Activated CD4-positive, alpha-beta T cell treated with anti-CD3 and anti-CD28 coated beads, Interleukin-2, Interleukin-4, amounts not matched to agents 100 ng/mL and 50 ng/mL, durations not matched to agents 16 hours and 8 hours (primary cell): ENCODE measurements around the gene CD6.
A peak's percentile ranks its signal among the peaks of the same experiment; 100 is the strongest.

Experiments used
- DNase-seq: peaks from one replicate; pipeline ENCODE4 v3.0.0-alpha.2; 2020; ENCODE audit warnings: low spot score

The CD6 gene

GRCh38 chr11:60984149-60984548 is 12.7 kb downstream of the CD6 start:
- no peak for DNase-seq

GRCh38 chr11:60984636-60985035 is 13.2 kb downstream of the CD6 start:
- no peak for DNase-seq

- DNase-seq: no peak
Observed at GRCh38 chr11:60985501-60985900, 14.0 kb downstream of the CD6 start.

GRCh38 chr11:60985991-60986915 is 14.8 kb downstream of the CD6 start:
- DNase-seq: peak; percentile 88

DNA sequence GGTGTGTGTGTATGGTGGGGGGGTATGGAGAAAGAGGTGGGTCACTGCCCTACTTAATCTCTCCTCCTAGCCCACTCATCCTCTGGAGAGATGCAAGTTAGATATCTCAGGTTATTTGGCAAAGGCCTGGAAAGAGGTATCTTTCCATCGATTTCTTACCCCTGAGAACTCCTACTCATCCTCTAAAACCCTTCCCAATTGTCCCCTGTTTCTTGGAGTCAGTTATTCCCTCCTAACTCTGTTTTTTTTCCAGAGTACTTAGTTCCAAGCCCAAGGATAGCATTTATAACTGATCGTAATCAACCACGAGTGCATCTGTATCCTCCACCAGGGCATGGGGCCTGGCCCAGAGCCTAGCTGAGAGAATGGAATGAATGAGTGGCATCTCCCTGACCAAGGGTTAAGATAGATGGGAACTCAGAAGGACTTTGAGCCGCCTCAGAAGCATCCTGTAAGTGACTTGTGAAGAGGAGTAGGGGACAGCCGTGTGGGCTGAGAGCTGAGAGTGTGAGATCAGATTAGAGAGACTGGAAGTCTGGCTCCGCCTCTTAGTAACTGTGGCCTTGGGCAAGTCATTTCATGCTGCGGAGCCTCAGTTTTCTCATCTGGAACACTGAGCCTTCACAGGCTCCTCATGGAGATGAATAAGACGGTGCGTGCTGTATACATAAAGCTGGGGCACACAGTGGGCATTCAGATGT is 16.2 kb downstream of the CD6 start:
- DNase-seq: peak; percentile 81

DNA sequence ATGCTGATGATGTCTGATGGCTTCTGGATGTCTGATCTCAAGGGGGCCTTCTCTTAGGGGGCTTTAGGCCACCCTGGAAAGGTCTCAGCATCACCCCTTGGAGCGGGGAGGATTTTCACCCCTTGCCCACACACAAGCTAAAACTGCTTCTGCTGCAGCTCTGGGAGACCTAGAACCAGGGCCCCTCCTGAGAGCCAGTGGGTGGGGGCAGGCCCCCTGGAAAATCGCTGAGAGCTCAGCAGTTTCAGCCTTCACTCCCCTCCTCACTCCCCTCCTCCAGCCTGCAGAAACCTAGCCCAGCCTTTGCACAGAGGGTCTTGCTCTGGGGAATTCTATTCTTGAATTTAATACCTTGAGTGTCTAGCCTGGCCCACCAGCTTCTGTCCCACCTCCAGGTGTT is 17.2 kb downstream of the CD6 start:
- DNase-seq: no peak

GRCh38 chr11:60989093-60989650 is 17.7 kb downstream of the CD6 start:
- DNase-seq: no peak

DNA sequence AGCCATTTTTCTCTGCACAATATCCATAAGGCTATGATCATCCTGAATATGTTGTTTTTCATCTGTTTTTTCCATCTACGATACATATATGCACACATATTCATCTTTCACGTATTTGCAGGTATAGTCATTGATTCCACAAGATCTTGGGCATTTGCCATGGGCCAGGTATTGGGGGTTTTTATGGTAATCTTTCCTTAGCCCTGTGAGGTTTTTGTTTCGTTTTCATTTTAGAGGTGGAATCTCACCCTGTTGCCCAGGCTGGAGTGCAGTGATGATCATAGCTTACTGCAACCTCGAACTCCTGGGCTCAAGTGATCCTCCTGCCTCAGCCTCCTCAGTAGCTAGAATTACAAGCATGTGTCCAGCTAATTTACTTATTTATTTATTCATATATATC is 20.0 kb downstream of the CD6 start:
- no peak for DNase-seq

- no peak for DNase-seq
Observed at GRCh38 chr11:60992842-60993409, 21.4 kb downstream of the CD6 start.

DNA sequence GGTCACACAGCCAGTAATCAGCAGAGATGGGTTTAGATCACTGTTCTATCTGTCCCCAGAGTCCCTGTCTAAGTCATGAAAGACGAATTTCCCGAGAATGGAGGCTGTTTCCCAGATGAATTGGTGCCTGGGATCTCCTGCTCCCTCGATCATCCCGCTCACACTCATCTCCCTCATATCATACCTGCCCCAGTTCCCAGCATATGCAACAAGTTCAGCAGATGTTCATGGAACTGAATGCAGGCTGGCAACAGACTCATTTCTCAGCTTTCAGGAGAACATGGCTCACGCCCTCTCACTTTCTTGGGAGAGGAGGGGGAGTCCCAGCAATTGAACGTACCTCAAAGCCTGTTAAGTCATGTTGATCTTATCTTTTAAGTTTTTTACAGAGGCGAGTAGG is 22.1 kb downstream of the CD6 start:
- no peak for DNase-seq

DNA sequence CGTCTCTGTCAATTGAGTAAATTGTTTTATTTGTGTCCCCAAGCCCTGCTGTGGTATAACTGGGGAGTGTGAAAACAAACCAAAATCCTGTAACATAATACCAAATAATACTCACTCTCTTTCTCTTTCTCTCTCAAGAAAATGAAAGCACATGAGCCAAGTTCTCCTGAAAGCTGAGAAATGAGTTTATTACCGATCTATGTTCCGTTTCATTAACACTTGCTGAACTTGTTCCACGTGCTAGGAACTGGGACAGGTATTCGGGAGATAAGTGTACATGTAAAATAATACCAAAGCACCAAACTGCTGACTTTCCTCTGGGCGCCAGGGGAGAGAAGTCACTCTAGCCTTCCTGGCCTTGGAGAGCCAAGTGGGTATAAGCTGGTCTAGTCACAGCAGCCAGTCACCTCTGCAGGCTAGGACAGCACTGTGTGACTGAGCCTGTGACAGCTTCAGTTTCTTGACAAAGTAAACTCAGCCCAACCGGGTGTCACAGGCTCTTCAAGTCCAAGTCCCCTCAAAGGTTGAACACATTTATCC is 23.1 kb downstream of the CD6 start:
- no peak for DNase-seq

GRCh38 chr11:60995798-60996197 is 24.3 kb downstream of the CD6 start:
- DNase-seq: no peak

- DNase-seq: no peak
Observed at GRCh38 chr11:60996381-60997138, 25.1 kb downstream of the CD6 start.

DNA sequence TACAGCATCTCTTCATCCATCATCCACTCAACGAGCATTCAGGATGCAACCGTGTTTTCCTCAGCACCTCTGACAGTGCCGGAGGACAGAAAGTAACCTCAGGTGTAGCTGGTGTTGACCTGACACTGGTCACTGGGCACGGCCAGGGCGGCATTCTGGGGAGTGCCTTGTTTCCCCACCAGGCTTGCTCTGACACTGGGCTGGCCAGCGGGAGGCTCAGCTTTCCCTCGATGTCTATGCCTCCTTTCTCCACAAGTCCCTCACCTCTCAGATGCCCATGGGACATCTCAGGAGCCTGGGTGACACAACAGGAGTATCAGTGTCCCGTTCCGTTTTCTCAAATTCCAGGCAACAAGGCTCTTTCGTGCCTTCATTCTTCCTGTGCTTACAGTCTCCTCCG is 28.9 kb downstream of the CD6 start:
- no peak for DNase-seq

GRCh38 chr11:61001931-61002330 is 30.5 kb downstream of the CD6 start:
- DNase-seq: no peak

DNA sequence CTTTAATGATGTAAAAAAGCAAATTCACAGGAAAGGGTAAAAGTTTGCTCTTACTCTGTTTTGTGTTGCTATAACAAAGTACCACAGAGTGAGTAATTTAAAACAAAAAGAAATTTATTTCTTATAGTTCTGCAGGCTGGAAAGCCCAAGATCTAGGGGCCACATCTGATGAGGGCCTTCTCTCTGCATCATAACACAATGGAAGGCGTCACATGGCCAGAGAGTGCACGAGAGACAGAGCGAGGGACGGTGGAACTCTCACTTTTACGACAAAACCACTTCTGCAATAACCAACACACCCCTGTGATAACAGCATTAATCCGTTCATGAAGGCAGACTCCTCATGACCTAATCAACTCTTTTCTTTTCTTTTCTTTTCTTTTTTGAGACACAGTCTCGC is 31.1 kb downstream of the CD6 start:
- DNase-seq: no peak

DNA sequence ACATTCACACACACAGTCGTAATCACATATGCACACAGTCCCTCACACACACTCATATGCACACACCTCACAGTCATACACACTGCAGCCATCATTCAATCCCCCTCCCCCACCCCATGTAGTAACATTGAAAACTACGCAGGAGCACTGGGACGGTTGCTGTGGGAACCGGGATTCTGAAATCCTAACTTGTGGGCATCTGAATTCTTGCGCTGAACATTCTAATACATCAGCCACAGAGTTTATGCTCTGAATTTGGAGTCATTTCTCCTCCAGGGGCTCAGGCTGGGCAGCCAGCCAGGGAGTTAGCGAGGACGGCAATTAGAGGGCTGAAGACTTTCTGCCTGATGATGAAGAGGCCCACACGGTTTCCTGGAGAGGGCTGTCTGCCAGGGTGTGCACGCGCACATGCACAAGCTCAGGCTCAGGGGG is 32.7 kb downstream of the CD6 start:
- no peak for DNase-seq

DNA sequence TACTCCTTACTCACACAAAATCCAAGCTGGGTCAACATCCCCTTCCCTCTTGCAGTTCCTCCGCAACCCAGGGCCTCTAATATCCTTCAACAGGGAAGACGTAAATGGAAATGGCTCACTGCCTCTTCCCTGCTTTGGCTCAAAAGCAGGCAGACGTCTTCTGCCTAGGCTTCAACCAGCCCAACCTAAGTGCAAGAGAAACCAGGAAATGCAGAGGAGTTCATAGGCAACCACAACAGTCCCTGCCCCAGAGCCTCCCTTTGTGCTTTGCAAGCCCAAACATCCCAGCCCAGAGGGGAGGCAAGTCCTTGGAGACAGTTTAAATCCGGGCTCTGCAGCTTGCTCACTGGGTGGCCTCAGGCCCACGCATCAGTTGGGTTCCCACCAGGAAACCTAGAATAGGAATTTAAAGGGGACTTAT is 33.3 kb downstream of the CD6 start:
- no peak for DNase-seq

DNA sequence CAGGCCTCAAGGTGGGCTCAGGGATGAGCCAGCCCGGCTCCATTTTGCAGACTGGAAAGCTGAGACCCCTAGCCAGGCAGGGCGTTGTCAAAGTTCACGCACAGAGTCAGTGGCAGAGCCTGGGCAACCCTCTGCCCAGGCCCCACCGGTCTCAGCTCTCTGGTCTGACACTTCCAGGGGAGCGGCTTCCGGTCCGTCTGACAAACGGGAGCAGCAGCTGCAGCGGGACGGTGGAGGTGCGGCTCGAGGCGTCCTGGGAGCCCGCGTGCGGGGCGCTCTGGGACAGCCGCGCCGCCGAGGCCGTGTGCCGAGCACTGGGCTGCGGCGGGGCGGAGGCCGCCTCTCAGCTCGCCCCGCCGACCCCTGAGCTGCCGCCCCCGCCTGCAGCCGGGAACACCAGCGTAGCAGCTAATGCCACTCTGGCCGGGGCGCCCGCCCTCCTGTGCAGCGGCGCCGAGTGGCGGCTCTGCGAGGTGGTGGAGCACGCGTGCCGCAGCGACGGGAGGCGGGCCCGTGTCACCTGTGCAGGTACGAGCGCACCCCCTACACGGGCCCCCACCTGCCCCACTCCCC is 36.0 kb downstream of the CD6 start:
- DNase-seq: no peak

GRCh38 chr11:61007956-61008896 is 36.7 kb downstream of the CD6 start:
- DNase-seq: no peak
